DND-41 (cell line): ENCODE measurements around the gene TOP3B.
"Not testable (repeated sequence)": the region's sequence is repeated elsewhere in the genome, so short reads cannot be mapped to it uniquely, and the experiment has no call there.

ENCODE experiments used
- ATAC-seq: fragments of 200-7000 bp; cut with Tn5 transposase; 3 replicates; pipeline ENCODE4 v1.9.1; 2021; ENCODE audit warnings: low read depth; ENCODE audit not compliant: insufficient read depth
- DNase-seq: peaks from one replicate; pipeline ENCODE4 v3.0.0-alpha.2; 2020
- H2AFZ ChIP-seq: 2 replicates; pipeline ENCODE4 v1.6.0; 2012; ENCODE audit warnings: low read depth, low read length
- H3K27ac ChIP-seq: 2 replicates; pipeline ENCODE4 v1.5.1; 2012; ENCODE audit warnings: low read length, inconsistent platforms
- H3K27me3 ChIP-seq: fragments of 200-600 bp; sonication (generic); 2 replicates; pipeline ENCODE4 v1.6.0; 2012; ENCODE audit warnings: low read length, mild to moderate bottlenecking, inconsistent platforms; ENCODE audit not compliant: insufficient read depth, poor library complexity
- H3K36me3 ChIP-seq: 2 replicates; pipeline ENCODE4 v1.5.1; 2012; ENCODE audit warnings: low read length, inconsistent platforms; ENCODE audit not compliant: insufficient read depth
- H3K4me1 ChIP-seq: 2 replicates; pipeline ENCODE4 v1.5.1; 2012; ENCODE audit warnings: mild to moderate bottlenecking, low read length; ENCODE audit not compliant: insufficient read depth
- H3K4me2 ChIP-seq: 2 replicates; pipeline ENCODE4 v1.6.0; 2012; ENCODE audit warnings: mild to moderate bottlenecking, moderate library complexity, low read length, inconsistent platforms; ENCODE audit not compliant: insufficient read depth
- H3K4me3 ChIP-seq, 2 experiments: fragments of 200-600 bp in 1 of 2; shearing (Covaris generic) in 1 of 2; 2 replicates each; pipeline ENCODE4 v1.5.1; 2012 to 2016; ENCODE audit warnings: inconsistent platforms in 2 of 2, low read length in 2 of 2, mild to moderate bottlenecking in 2 of 2, low read depth in 1 of 2, moderate library complexity in 1 of 2
- H3K79me2 ChIP-seq: 2 replicates; pipeline ENCODE4 v1.6.0; 2012; ENCODE audit warnings: low read length, inconsistent platforms; ENCODE audit not compliant: insufficient read depth
- H3K9ac ChIP-seq: 2 replicates; pipeline ENCODE4 v1.6.0; 2012; ENCODE audit warnings: low read depth, mild to moderate bottlenecking, inconsistent platforms, low read length, moderate library complexity
- H3K9me3 ChIP-seq: 2 replicates; pipeline ENCODE4 v1.5.1; 2012; ENCODE audit warnings: low read length, moderate library complexity, mild to moderate bottlenecking, inconsistent platforms; ENCODE audit not compliant: insufficient read depth, severe bottlenecking
- H4K20me1 ChIP-seq: 2 replicates; pipeline ENCODE4 v1.6.0; 2012; ENCODE audit warnings: low read length; ENCODE audit not compliant: insufficient read depth
- CTCF ChIP-seq: IDR thresholded peaks from 2 replicates; pipeline ENCODE4 v1.5.1; 2012; ENCODE audit warnings: borderline replicate concordance, low read length, moderate library complexity, mild to moderate bottlenecking; ENCODE audit not compliant: poor library complexity, severe bottlenecking; ENCODE audit errors: extremely low read depth
- EZH2 ChIP-seq: IDR thresholded peaks from 3 replicates; pipeline ENCODE4 v1.6.1; 2012; ENCODE audit warnings: borderline replicate concordance, low read depth, mild to moderate bottlenecking, moderate library complexity, low read length, inconsistent platforms; ENCODE audit not compliant: severe bottlenecking

Gene TOP3B

DNA sequence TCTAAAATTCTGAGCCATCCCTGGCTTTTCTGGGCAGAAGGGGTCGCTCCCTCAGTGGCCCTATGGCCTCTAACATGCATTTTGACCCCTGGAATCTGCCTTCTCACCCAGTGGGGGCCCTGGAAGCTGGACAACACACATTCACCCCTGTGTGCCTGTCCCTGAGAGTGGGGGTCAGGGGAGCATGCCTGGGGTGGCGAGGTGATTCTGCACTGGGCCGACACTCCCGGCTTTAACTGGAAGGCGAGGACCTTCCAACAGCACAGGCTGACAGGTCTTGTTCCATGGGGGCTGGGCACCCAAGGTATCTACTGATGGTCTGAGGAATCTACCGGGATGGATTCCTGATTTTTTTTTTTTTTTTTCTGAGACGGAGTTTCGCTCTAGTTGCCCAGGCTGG, 40.7 kb downstream of the TOP3B start:
- no peak for ATAC-seq
- Histone ChIP-seq H3K27ac (no peak overlapping the region), H3K4me1 (peaks cover 23% of the 10 kb centered on the region)

GRCh38 chr22:21940521-21940920, 42.1 kb downstream of the TOP3B start:
- no peak for DNase-seq
- Histone ChIP-seq H3K4me3 (no peak overlapping the region), H3K4me2 (no peak overlapping the region), H2AFZ (no peak overlapping the region), H4K20me1 (no peaks in the 10 kb centered on the region), H3K27me3 (no peaks in the 10 kb centered on the region), H3K9me3 (no peaks in the 10 kb centered on the region), H3K36me3 (peaks cover 27% of the 10 kb centered on the region), H3K4me1 (peaks cover 24% of the 10 kb centered on the region), H3K9ac (no peak overlapping the region), H3K27ac (no peak overlapping the region), H3K79me2 (no peaks in the 10 kb centered on the region)
- ATAC-seq: no peak
- TF ChIP-seq EZH2 (no peak), CTCF (no peak)

More for the DNA sequence above, 40.7 kb downstream of the TOP3B start:
- no peak overlapping the region for H3K9ac ChIP-seq
- no peak for TF ChIP-seq EZH2
- TF ChIP-seq CTCF: no peak
- H3K27me3 ChIP-seq: no peaks in the 10 kb centered on the region
- no peak overlapping the region for H2AFZ ChIP-seq
- no peaks in the 10 kb centered on the region for H3K9me3 ChIP-seq
- no peak overlapping the region for H3K4me3 ChIP-seq
- 0 out of 2 replicates have a peak, but pooled peaks cover 6% of the 10 kb centered on the region for H4K20me1 ChIP-seq
- no peak overlapping the region for H3K4me2 ChIP-seq
- DNase-seq: no peak
- peaks cover 27% of the 10 kb centered on the region for H3K36me3 ChIP-seq
- H3K79me2 ChIP-seq: no peaks in the 10 kb centered on the region

DNA sequence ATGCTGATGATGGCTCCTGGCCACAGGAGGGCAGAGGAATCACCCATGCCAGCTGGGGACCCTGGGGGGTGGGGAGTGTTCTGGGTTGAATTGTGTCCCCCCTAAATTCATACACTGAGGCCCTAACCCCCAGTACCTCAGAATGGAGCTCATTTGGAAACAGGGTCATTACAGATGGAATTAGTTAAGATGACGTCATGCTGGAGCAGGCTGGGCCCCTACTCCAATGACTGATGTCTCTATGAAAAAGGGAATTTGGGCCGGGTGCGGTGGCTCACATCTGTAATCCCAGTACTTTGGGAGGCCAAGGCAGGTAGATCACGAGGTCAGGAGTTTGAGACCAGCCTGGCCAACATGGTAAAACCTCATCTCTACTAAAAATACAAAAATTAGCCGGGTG, 42.7 kb downstream of the TOP3B start:
- H3K79me2 ChIP-seq, H2AFZ ChIP-seq, H4K20me1 ChIP-seq, H3K27ac ChIP-seq, H3K9me3 ChIP-seq, H3K9ac ChIP-seq, ATAC-seq, H3K4me3 ChIP-seq, H3K27me3 ChIP-seq, DNase-seq, H3K4me2 ChIP-seq: not testable (repeated sequence)
- Histone ChIP-seq H3K4me1 (peaks cover 24% of the 10 kb centered on the region), H3K36me3 (peaks cover 24% of the 10 kb centered on the region)

- H2AFZ ChIP-seq: no peak overlapping the region
- no peaks in the 10 kb centered on the region for H3K27me3 ChIP-seq
- peaks cover 22% of the 10 kb centered on the region for H3K36me3 ChIP-seq
- H3K79me2 ChIP-seq: no peaks in the 10 kb centered on the region
- H3K9ac ChIP-seq: no peak overlapping the region
- H3K27ac ChIP-seq: no peak overlapping the region; the same call in 1 of the 2 replicates
- no peak overlapping the region for H3K4me2 ChIP-seq
- no peak for ATAC-seq
- TF ChIP-seq EZH2: no peak
- TF ChIP-seq CTCF: peak; percentile 6
- H4K20me1 ChIP-seq: no peaks in the 10 kb centered on the region
- no peaks in the 10 kb centered on the region for H3K9me3 ChIP-seq
- no peak overlapping the region for H3K4me3 ChIP-seq
- peaks cover 24% of the 10 kb centered on the region for H3K4me1 ChIP-seq
- DNase-seq: no peak
Measured at GRCh38 chr22:21939461-21939913, 43.1 kb downstream of the TOP3B start.
